Putamen (tissue), 1 donor: ENCODE measurements around the gene CHCHD3.
A peak's percentile ranks its signal among the peaks of the same experiment; 100 is the strongest.
"Not testable (repeated sequence)": the region's sequence is repeated elsewhere in the genome, so short reads cannot be mapped to it uniquely, and the experiment has no call there.

ENCODE experiments used
- DNase-seq: peaks from one replicate; pipeline ENCODE4 v3.0.0-alpha.2; 2016; ENCODE audit warnings: low spot score

Gene CHCHD3

DNA sequence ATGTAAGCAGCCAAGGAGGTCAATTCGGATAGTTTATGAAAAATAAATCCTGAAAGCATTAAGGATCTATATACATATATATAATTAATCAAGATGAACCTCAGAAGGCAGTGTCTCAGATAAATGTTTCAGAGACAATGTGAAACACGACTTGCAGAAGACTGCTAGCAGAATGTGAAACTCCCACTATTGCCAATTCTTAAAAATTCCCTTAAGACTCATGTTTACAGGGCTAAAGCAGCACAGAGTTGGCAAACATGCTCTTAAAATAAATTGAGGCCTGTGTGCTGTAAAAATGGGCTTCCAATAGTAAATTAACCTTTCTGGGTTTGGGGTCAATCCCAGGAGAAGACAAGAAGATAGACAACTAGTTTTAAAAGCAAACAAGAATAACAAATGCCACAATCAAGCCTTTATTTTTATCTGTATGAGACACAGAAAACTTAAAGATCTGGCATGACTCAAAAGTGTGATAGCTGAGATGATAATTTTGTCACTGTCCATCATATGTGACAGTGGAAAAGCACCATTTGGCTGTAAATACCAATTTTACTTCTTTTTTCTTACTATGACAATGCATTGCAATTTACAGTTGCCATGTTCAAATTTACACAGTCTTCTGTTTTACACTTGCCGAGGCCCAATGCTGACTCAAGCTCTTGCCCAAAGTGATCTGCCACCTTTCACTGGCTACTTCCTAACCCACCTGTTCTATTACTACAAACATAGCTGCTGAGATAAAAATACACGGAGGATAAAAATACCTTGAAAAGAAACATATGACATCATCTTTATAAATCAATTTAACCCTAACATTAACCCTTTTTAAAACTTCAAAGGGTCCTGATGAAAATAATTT lies 78.6 kb downstream of the CHCHD3 start:
- DNase-seq, result no peak

DNA sequence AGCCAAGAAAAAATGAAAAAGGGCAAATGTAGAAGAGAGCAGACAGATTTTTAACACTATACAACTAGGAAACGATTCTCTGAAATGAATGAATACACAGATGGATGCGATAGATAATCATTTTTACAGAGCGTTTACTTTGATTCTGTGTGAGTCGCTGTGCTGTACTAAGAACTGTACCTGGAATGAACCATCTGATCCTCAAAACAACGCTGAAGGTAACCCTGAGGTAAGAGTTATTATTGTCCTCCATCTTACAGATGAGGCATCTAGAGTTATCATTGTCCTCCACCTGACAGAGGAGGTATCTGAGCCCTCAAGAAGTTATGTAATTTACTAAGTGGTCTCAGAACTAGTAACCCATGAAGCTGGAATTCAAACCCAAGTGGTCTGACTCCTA lies 80.2 kb downstream of the CHCHD3 start:
- DNase-seq, result no peak

DNA sequence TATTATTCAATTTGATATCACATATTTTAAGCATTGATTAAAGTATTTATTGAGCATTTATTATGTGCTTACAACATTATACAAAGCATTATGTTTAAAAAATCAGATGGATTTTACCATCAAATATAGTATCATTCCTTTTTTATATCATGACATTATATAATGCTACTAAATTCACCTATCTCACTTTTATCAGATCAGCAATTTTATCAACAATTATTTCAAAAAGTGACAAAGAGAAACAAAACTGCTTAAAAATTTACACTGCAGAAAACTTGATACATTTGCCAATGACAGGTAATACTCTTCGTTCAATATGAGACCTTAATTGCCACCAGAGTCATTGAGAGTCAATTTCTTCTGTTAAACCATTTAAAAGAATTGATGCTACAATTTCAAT lies 82.0 kb downstream of the CHCHD3 start:
- no peak for DNase-seq

DNA sequence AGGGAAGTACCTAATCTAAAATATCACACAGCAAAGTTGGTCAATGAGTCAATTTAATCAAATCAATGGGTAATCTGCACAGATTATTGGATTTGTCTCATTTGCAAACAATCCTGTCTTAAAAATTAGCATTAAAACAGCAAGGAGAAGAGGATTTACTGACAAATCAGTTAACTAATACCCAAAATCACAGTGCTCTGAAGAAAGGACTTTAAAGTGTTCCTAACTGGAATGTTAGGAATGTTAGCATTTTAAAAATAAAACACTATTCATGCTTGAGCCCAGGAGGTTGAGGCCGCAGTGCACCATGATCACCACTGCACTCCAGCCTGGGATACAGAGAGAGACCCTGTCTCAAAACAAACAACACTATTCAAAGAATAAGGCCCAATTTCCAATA lies 83.1 kb downstream of the CHCHD3 start:
- DNase-seq, result no peak

DNA sequence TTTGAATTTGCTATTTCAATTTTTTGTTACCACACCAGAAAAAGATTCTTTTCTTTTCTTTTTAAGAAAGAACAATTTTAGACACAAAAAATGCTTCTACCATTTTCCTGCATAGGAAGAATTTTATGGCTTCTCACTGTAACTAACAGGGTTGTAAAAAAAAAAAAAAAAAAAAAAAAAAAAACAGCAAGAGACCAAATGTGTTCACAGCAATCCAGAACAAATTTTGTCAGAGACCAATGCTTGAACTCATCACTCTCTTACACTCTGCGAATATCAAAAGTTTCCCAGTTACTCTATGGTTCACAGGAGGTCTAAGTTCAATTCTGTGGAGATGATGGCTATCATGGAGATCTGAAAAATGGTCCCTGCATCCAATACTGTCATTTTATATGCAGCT lies 84.4 kb downstream of the CHCHD3 start:
- DNase-seq, result no peak

DNA sequence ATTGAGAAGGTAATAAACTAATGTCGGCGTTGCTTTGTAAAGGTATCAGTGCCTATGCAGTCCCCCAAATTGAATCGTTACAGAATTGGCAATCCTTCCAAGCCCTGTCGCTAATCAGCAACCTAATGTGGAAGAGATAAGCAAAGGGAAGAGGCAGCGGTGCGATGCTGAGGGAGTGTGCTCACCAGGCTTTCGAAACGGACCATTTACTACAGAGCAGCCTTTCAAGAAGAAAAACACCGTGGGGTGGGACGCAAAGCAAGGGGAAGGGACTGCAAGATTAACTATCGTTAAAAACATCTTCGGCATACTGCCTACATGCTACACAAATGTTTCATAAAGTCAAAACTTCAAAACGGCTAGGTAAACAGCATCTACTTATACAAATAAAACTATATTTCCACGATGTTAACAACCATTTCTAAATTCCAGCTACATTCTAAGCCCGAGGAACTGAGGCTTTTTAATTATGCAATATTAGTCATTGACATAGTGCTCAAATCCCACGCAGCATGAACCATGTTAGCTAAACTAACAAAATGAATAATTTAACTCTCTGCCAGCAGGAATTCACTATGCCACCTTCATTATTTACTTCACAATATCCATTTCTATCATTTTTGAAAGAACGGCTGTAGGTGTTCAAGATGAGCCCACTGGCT lies 85.2 kb downstream of the CHCHD3 start:
- peak; percentile 19 for DNase-seq

DNA sequence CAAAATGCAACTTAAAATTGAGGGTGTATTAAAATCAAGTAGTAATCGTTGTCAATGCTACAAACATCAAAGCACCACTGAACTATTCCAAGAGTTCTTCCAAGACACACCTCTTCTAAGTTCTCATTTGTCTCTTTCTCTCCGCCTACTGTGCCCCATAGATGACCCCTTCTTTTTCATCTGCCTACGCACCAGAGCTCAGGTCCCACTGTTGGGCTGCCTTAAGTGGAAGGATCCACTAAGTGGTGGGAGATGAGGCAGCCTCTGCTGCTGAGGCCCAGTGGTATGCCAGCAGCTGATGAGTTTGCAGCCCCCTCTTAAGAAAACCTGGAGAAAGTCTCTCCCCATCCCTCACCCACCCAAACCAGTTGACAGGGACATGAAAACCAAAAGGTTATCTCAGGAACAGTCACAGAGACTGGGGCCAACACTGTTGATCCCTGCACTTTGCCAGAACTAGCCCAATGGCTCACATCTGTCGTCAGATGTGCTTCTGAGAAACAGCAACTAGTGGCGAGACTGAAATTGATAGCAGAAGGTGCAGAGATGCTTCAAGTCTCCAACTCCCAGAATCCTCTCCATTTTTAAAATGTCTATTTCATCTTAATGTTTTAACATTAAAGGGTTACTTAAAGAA lies 88.4 kb downstream of the CHCHD3 start:
- DNase-seq, result no peak

DNA sequence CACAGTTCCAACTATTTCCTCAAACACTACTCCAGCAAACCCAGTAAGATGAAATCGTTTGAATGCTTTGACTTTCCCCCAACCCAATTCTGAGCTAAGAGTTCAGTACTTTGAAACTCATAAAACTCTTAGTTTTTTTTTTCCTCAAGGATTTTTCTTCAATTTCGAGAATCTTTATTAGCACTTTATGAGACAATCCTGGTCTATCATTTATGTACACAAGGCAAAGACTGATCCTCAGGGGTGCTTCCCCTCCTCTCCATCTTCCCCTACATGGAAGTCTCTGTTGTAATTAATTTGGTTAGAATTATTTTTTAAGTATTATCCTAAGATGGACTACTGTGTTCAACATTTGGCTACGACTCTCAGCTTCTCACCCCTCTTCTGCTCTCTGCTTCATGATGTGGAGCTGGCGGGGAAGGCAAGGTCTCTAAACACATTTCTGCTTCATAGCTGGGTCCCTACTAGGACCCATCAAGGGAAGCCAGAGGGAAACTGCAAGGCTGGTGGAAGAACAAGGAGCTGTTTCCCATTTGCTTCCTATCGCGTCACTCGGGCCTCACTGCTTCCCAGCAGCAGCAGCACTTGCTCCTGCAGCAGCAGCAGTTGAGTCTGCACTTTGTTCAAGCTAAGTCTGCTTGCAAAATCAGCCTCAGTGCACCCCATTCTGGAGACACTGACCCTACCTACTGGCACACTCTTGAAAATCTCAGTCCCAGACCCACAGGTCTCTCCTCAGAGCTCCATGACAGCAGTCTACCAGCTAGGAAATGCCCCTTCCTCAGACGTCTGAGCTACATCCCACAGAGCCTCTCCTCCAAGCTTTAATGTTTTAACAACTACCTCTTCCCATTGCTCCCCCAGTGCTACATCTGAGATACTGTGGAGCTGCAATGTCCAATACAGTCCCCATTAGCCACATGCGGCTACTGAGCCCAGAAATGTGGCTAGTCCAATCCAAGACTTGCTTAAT lies 90.0 kb downstream of the CHCHD3 start:
- peak; percentile 9 for DNase-seq

DNA sequence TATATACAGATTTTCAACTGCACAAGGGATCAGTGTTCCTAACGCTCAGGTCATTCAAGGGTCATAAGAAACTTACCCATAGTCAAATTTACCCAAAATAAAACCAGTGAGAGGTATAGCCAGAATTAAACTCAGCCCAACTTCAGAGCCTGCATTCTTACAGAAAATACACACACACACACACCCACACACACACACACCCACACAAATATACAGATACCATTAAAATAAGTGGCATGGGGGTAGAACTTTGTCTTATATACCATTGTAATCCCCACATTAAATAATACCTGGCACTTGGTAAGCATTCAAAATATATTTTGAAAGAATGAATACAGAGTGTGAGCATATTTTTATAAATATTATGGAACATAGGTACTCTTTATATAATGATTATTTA lies 93.8 kb downstream of the CHCHD3 start:
- no peak for DNase-seq

DNA sequence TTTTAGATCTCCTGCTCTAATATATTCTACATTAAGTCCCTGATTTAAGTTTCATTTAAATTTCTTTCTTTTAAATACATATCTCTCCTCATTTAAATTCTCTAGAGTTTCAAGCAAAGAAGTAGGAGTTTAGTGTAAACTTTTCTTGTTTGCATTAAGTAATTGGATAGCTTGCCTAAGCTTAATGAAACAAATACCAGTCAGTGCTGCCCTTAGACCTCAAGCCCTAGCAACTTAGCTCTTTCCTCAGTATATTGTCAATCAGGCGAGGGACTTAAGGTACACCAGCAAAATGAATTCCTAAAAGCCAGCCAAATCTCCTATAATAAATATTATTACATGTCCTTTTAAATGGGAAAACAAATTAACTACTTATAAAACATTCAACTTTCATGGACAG lies 101.5 kb downstream of the CHCHD3 start:
- no peak for DNase-seq

DNA sequence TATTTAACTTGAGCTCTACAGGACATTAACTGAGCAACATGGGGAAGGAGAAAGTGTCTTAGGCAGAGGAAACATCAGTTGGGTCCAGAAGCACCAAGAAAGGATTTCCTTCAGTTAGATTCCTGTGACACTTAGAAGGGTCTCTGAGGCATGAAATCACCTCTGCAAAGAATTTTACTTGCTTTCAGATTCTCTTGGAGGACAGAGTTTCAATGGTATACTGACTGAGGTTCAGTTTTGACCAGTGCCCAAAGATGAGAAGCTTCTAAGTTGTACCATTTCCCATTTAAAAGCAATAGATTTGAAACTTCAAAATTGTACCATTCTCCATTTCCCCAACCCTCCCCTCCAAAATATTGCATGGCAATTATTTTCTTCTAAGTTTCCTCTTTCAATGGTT lies 102.4 kb downstream of the CHCHD3 start:
- no peak for DNase-seq

DNA sequence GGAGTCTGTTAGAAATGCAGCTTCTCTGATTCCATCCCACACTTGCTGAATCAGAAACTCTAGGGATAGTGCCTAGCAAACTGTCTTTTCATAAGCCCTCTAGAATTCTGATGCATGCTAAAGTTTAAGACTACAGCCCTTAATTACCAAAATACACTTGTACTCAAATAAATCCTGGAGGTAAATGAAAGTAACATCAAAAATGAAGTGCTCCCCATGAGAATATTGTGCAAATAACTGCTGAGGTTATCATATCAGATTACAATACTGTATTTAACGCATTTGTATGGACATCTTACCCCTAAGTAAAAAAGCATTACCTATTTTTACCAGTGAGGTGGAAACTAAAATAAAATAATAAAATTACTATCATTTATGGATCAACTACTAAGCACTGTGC lies 104.7 kb downstream of the CHCHD3 start:
- no peak for DNase-seq

DNA sequence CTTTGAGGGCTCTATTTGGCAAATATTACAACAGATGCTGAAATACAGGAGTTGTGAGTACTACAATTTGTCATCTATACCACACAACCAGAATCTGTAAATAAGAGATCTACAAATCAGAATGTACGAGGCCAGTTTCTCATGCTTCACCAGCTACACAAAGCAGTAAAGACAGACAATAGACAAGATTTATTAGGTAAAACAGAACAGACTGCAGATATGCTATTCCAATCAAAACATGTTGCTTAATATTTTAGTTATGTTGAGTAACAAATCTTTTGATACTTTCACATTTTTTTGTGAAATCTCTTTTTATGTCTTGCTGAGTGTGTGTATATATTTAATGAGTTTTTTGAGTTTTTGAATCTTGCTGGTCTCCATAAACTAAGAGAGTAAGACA lies 109.1 kb downstream of the CHCHD3 start:
- DNase-seq, result no peak

DNA sequence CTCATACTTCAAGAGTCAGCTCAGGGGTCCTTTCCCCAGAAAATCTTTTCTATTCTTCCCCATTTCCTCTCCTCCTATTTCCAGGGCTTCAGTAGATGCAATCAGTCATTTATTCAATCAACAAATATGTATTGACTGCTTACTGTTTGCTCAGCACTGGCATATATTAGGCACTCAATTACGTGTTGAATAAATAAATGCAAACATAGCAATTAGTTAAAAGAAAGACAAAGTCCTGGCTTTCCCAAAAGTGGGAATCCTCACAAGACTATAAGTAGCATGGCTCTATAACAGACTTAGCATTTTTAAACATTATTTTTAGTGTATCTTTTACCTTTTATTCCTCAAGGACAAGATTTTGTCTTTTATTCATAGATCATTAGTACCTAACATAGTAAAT lies 111.6 kb downstream of the CHCHD3 start:
- no peak for DNase-seq

DNA sequence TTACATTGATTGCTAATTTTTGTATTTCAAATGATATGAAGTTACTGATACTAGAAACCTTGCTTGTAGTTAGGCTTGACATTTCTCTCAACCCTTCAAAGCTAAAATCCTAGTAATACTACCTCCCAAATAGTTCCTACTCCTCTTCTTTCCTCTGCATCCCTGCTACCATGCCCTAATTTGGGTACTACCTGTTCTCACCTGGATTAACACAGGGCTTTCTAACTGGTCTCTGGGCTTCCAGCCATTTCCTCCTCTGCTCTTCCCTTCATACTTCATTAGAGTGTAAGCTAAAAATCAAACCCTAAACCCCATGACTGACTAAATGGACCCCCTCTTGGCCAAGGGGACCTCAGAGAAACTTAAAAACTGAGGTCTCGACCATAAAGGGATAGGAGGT lies 112.4 kb downstream of the CHCHD3 start:
- DNase-seq, result no peak

DNA sequence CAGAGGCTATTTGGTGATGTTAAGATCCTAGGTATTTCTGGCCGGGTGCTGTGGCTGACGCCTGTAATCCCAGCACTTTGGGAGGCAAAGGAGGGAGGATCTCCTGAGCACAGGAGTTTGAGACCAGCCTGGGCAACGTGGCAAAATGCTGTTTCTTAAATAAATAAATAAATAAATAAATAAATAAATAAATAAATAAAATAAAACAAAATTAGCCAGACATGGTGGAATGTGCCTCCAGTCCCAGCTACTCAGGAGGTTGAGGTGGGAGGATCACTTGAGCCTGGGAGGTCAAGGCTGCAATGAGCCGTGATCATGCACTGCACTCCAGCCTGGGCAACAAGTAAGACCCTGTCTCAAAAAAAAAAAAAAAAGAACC lies 114.4 kb downstream of the CHCHD3 start:
- not testable (repeated sequence) for DNase-seq

DNA sequence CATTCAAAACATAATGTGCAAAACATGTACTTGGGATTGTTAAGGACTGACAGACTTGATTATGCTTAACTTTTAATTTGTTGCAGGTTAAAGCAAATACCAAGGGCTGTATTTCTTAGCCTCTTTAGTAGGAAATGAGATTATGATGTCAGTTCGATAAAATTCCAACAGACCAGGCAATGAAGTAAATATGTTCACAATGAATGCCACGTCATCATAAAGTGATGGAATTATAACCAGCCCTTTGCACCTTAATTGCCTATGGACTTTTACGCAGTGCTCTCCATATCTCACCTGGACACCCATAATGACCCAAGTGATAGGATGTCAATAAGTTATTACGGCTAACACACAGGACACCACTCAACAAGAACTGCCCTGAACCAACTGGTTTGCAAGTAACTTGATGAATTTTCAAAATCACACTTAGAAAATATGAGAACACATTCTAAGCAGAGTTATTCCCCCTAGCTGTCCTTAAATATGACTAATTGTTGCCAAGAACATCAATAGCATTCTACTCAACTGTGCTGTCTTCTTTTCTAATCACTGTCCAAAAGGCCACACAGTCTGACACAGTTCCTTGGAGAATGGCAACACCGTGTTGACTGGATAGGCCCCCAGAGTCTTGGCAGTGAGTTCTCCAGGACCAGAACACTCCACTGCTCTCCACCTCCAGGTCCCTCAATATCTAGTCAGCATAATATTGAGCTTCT lies 115.0 kb downstream of the CHCHD3 start:
- no peak for DNase-seq

DNA sequence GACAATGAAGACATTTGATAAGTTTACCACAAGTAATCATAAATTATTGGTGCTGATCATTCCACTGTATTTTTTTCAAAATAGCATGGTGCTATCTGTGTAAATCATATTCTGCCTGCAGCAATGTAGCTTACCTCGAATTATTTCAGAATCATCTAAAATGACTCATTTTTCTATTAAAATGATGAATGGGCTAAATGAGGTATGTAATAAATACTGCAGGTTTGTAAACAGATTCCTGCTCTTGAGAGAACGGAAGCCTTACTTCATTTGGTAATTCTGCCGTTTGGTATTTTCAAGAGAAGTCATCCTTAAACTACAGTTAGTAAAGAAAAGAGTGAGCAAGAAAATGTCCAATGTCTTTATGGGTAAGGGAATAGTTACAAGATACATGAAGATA lies 115.9 kb downstream of the CHCHD3 start:
- no peak for DNase-seq

DNA sequence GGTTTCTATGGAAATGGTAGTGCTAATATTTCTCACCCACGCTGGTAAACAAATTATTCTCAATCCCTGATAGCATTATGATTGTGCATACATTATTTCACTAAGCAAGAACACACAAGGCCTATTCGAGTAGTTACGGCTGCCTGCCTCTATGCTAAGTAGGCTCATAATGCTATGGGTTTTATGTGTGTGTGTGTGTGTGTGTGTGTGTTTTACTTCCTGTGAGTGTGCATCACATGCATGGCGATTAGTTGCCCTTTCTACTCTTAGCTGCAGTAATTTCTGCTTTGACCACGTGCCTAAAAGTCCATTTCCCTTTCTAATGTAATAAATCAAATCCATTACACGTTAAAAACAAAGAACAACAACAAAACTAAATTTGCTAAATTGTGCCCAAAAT lies 117.0 kb downstream of the CHCHD3 start:
- DNase-seq, result no peak

DNA sequence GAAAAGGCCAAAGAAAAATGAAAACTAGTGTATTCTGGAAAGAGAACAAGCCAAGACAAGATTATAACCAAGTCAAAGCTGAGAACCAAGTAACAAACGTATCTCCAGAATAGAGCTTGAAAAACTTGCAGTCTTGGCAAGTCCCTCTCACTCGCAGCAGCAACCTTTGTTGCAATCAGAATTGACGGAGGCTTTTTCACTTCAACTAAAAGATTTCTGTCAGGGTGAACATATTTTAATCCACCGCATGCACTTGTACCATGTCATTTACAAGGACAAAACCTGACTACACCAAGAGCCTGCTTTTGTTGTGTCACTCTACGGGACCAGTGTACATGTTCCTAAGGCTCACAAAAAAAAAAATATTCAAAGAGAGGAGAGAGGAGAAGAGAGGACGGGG lies 122.0 kb downstream of the CHCHD3 start:
- DNase-seq, result no peak

DNA sequence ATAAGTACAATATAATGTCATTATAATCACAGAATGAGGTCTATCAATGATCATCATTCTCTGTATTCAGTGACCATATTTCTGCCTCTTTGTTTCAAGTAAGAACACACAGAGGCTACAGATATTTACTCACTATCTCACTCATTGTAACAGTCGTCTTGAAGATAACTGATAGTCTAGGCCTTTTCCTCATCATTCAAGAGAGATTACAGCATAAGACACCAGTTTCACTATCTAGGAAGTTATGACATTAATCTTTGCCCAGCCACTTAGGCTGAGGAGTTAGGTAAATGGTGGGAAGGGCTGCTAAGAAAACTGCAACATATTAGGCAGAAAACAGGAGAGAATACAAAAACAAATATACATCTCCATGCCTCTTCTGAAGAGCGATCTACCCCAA lies 125.3 kb downstream of the CHCHD3 start:
- DNase-seq, result no peak
